Nephron progenitor cell (in vitro differentiated cells): ENCODE results near the gene MLH1.
"Not testable (repeated sequence)": the region's sequence is repeated elsewhere in the genome, so short reads cannot be mapped to it uniquely, and the experiment has no call there.

Source experiments
- DNase-seq: peaks from one replicate; pipeline ENCODE4 v3.0.0; 2021
- H3K27ac Mint-ChIP-seq: 2 replicates; pipeline ENCODE4 v1.8.0; 2021; ENCODE audit warnings: mild to moderate bottlenecking, moderate library complexity, mixed read lengths
- H3K27me3 Mint-ChIP-seq: 2 replicates; pipeline ENCODE4 v1.8.0; 2021; ENCODE audit warnings: mild to moderate bottlenecking, low read depth, mixed read lengths; ENCODE audit not compliant: poor library complexity
- H3K36me3 Mint-ChIP-seq: 2 replicates; pipeline ENCODE4 v1.8.0; 2021; ENCODE audit warnings: low read depth, mixed read lengths
- H3K4me1 Mint-ChIP-seq: 2 replicates; pipeline ENCODE4 v1.8.0; 2021; ENCODE audit warnings: mixed read lengths
- H3K4me3 Mint-ChIP-seq: 2 replicates; pipeline ENCODE4 v1.8.0; 2021; ENCODE audit warnings: mild to moderate bottlenecking, moderate library complexity, mixed read lengths
- H3K9me3 Mint-ChIP-seq: 2 replicates; pipeline ENCODE4 v1.8.0; 2021; ENCODE audit warnings: mild to moderate bottlenecking, moderate library complexity, mixed read lengths
- CTCF ChIP-seq: fragments of 200-600 bp; sonication (generic); IDR thresholded peaks from 2 replicates; pipeline ENCODE4 v1.5.0; 2021; ENCODE audit warnings: antibody characterized with exemption

The MLH1 gene

DNA sequence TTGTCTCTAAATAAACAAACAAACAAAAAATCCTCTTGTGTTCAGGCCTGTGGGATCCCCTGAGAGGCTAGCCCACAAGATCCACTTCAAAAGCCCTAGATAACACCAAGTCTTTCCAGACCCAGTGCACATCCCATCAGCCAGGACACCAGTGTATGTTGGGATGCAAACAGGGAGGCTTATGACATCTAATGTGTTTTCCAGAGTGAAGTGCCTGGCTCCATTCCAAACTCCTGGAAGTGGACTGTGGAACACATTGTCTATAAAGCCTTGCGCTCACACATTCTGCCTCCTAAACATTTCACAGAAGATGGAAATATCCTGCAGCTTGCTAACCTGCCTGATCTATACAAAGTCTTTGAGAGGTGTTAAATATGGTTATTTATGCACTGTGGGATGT is 57.0 kb downstream of the MLH1 start:
- H3K4me1 Mint-ChIP-seq: peaks cover 10% of the 10 kb centered on the region
- TF ChIP-seq CTCF: no peak
- no peak for DNase-seq
- no peaks in the 10 kb centered on the region for H3K9me3 Mint-ChIP-seq
- no peak overlapping the region for H3K4me3 Mint-ChIP-seq
- no peaks in the 10 kb centered on the region for H3K27me3 Mint-ChIP-seq
- peak overlapping the region; percentile 55 for H3K27ac Mint-ChIP-seq
- H3K36me3 Mint-ChIP-seq: peaks cover 92% of the 10 kb centered on the region

DNA sequence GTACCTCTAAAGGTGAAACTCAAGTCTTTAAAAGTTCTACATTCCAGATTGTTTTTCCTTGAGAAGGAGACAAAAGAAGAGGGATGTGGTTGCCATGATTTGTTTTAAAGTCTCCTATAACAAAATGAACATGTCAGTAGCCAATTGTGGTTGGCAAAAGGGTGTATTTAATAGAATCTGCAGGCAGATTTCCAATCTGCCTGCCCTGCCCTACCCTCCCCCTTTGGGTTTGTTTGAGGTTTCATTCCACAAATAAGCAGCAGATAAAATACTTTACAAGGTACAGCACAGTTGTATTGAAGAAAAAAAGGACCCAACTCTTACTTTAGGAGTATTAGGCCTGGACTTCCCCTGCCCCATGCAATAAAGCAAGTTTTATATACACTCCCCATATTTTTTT is 59.5 kb downstream of the MLH1 start:
- no peak overlapping the region for H3K27ac Mint-ChIP-seq
- H3K4me1 Mint-ChIP-seq: peaks cover 10% of the 10 kb centered on the region
- no peak overlapping the region for H3K4me3 Mint-ChIP-seq
- no peaks in the 10 kb centered on the region for H3K27me3 Mint-ChIP-seq
- no peak for TF ChIP-seq CTCF
- peaks cover 89% of the 10 kb centered on the region for H3K36me3 Mint-ChIP-seq
- DNase-seq: no peak
- no peaks in the 10 kb centered on the region for H3K9me3 Mint-ChIP-seq

GRCh38 chr3:37053337-37053736 is 60.0 kb downstream of the MLH1 start:
- Mint-ChIP-seq H3K9me3 (no peaks in the 10 kb centered on the region), H3K36me3 (peaks cover 86% of the 10 kb centered on the region)

DNA sequence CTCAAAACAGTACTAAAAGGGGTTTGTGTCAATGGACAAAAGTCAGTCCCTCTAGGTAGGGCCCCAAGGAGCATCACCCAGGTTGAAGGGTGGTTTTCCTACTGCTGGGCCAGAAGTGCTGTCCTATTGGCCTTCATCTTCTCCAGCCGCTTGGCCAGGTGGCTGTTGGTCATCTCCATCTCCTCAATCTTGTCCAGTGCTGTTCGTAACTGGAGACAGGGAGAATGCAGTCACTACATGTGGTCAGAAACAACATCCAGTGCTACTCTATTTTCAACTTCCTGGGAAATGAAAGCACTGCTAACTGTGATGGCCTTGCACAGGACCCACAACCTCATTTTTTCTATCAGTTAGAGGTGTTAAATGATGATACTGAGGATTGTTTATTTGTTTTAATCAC is 60.4 kb downstream of the MLH1 start:
- Mint-ChIP-seq H3K36me3 (peaks cover 84% of the 10 kb centered on the region), H3K4me3 (no peak overlapping the region), H3K4me1 (peaks cover 10% of the 10 kb centered on the region), H3K27me3 (no peaks in the 10 kb centered on the region), H3K27ac (peak overlapping the region; percentile 60), H3K9me3 (no peaks in the 10 kb centered on the region)
- TF ChIP-seq CTCF: no peak
- DNase-seq: no peak

More at GRCh38 chr3:37053337-37053736, 60.0 kb downstream of the MLH1 start:
- peaks cover 10% of the 10 kb centered on the region for H3K4me1 Mint-ChIP-seq
- no peak overlapping the region for H3K27ac Mint-ChIP-seq
- no peaks in the 10 kb centered on the region for H3K27me3 Mint-ChIP-seq
- TF ChIP-seq CTCF: no peak
- no peak for DNase-seq
- H3K4me3 Mint-ChIP-seq: no peak overlapping the region

DNA sequence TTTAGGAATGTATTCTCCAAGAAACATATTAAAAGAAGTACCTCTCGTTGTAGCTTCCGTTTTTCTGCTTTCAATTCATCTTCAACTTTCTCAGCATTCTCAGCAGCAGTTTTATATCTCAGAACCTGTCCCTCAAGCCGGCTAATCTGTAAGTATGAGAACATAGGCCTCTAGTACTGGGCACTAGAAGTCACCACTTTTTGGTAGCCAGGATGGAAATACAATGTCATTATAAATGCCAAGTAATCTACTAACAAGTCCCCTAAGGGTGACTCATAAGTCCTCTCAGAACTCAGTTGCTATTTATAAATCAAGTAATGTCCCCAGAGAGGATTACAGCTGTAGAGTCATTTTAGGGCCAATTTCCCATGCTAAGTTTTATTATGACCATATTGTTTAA is 61.1 kb downstream of the MLH1 start:
- Mint-ChIP-seq H3K27ac (peak overlapping the region; percentile 60), H3K27me3 (no peaks in the 10 kb centered on the region), H3K4me1 (peaks cover 7% of the 10 kb centered on the region), H3K4me3 (no peak overlapping the region), H3K9me3 (no peaks in the 10 kb centered on the region), H3K36me3 (peaks cover 79% of the 10 kb centered on the region)
- no peak for TF ChIP-seq CTCF
- no peak for DNase-seq

- not testable (repeated sequence) for DNase-seq, H3K27ac Mint-ChIP-seq
Measured at GRCh38 chr3:37055077-37055476, 61.8 kb downstream of the MLH1 start.

More at GRCh38 chr3:37055077-37055476, 61.8 kb downstream of the MLH1 start:
- H3K27me3 Mint-ChIP-seq, H3K4me1 Mint-ChIP-seq, H3K4me3 Mint-ChIP-seq, H3K9me3 Mint-ChIP-seq: not testable (repeated sequence)
- peaks cover 76% of the 10 kb centered on the region for H3K36me3 Mint-ChIP-seq
